IPS DF 6.9 (cell line): ENCODE measurements around the gene PASK.

Source experiments
- DNase-seq: peaks from one replicate; pipeline ENCODE4 v3.0.0-alpha.2; 2013; ENCODE audit warnings: low read depth, low spot score
- H3K27ac ChIP-seq: one replicate; pipeline ENCODE4 v1.5.1; 2013; ENCODE audit warnings: low read length, control low read depth
- H3K27me3 ChIP-seq: 2 replicates; pipeline ENCODE4 v1.6.1; 2013; ENCODE audit warnings: mild to moderate bottlenecking, low read length; ENCODE audit not compliant: control insufficient read depth, insufficient read depth
- H3K36me3 ChIP-seq: 2 replicates; pipeline ENCODE4 v1.6.1; 2013; ENCODE audit warnings: low read length; ENCODE audit not compliant: control insufficient read depth, insufficient read depth
- H3K4me1 ChIP-seq: 2 replicates; pipeline ENCODE4 v1.6.1; 2013; ENCODE audit warnings: low read length; ENCODE audit not compliant: control insufficient read depth, insufficient read depth
- H3K4me3 ChIP-seq: 2 replicates; pipeline ENCODE4 v1.5.1; 2013; ENCODE audit warnings: mild to moderate bottlenecking, low read length
- H3K9me3 ChIP-seq: 2 replicates; pipeline ENCODE4 v1.6.1; 2013; ENCODE audit warnings: low read length, inconsistent platforms; ENCODE audit not compliant: control insufficient read depth, insufficient read depth
- WGBS: extraction: QIAGEN DNeasy Blood & Tissue Kit; methylation state at CpG from one replicate; pipeline ENCODE4 v1.1.7; 2013; ENCODE audit warnings: mixed read lengths, missing lambda C conversion rate; ENCODE audit not compliant: insufficient read length, insufficient coverage; 5-methylcytosine and 5-hydroxymethylcytosine counted together

The PASK gene

GRCh38 chr2:241091734-241092445, 57.4 kb downstream of the PASK start:
- H3K4me3 ChIP-seq: no peak overlapping the region
- H3K36me3 ChIP-seq: peaks cover 21% of the 10 kb centered on the region
- H3K27ac ChIP-seq: no peak overlapping the region
- H3K9me3 ChIP-seq: no peaks in the 10 kb centered on the region
- H3K4me1 ChIP-seq: peaks cover 3% of the 10 kb centered on the region
- no peaks in the 10 kb centered on the region for H3K27me3 ChIP-seq
- DNase-seq: no peak
- no CpG with 5 or more reads among the region's 22 CpGs for WGBS

- no peaks in the 10 kb centered on the region for H3K27me3 ChIP-seq
- H3K36me3 ChIP-seq: peaks cover 21% of the 10 kb centered on the region
Observed at GRCh38 chr2:241091201-241091600, 58.1 kb downstream of the PASK start.

GRCh38 chr2:241088791-241089732, 60.2 kb downstream of the PASK start:
- no peak for DNase-seq
- Histone ChIP-seq H3K4me1 (no peaks in the 10 kb centered on the region), H3K9me3 (no peaks in the 10 kb centered on the region), H3K4me3 (no peak overlapping the region), H3K27me3 (no peaks in the 10 kb centered on the region), H3K36me3 (peaks cover 19% of the 10 kb centered on the region), H3K27ac (no peak overlapping the region)
- WGBS: no CpG with 5 or more reads among the region's 20 CpGs

More at GRCh38 chr2:241091201-241091600, 58.1 kb downstream of the PASK start:
- peaks cover 3% of the 10 kb centered on the region for H3K4me1 ChIP-seq
- DNase-seq: no peak
- no peak overlapping the region for H3K4me3 ChIP-seq
- WGBS: no CpG with 5 or more reads among the region's 10 CpGs
- no peak overlapping the region for H3K27ac ChIP-seq
- no peaks in the 10 kb centered on the region for H3K9me3 ChIP-seq

GRCh38 chr2:241088376-241088775, 60.9 kb downstream of the PASK start:
- WGBS: no CpG with 5 or more reads among the region's 8 CpGs
- H3K9me3 ChIP-seq: no peaks in the 10 kb centered on the region
- no peak overlapping the region for H3K27ac ChIP-seq
- H3K4me1 ChIP-seq: no peaks in the 10 kb centered on the region
- peaks cover 19% of the 10 kb centered on the region for H3K36me3 ChIP-seq
- H3K4me3 ChIP-seq: no peak overlapping the region
- H3K27me3 ChIP-seq: no peaks in the 10 kb centered on the region
- no peak for DNase-seq

GRCh38 chr2:241087420-241088268, 61.6 kb downstream of the PASK start:
- no CpG with 5 or more reads among the region's 29 CpGs for WGBS
- Histone ChIP-seq H3K27ac (no peak overlapping the region), H3K36me3 (peaks cover 17% of the 10 kb centered on the region), H3K4me3 (no peak overlapping the region), H3K9me3 (no peaks in the 10 kb centered on the region), H3K27me3 (no peaks in the 10 kb centered on the region), H3K4me1 (no peaks in the 10 kb centered on the region)
- no peak for DNase-seq

GRCh38 chr2:241084856-241085444, 64.3 kb downstream of the PASK start:
- no CpG with 5 or more reads among the region's 4 CpGs for WGBS
- H3K9me3 ChIP-seq: no peaks in the 10 kb centered on the region
- no peaks in the 10 kb centered on the region for H3K27me3 ChIP-seq
- H3K4me3 ChIP-seq: no peak overlapping the region
- H3K36me3 ChIP-seq: peaks cover 13% of the 10 kb centered on the region
- no peak overlapping the region for H3K27ac ChIP-seq
- H3K4me1 ChIP-seq: no peaks in the 10 kb centered on the region
- no peak for DNase-seq

GRCh38 chr2:241083091-241083415, 66.2 kb downstream of the PASK start:
- H3K36me3 ChIP-seq: peaks cover 7% of the 10 kb centered on the region
- no peaks in the 10 kb centered on the region for H3K9me3 ChIP-seq
- WGBS: no CpG with 5 or more reads among the region's 5 CpGs
- no peaks in the 10 kb centered on the region for H3K27me3 ChIP-seq
- H3K27ac ChIP-seq: no peak overlapping the region
- DNase-seq: no peak
- no peaks in the 10 kb centered on the region for H3K4me1 ChIP-seq
- H3K4me3 ChIP-seq: no peak overlapping the region

- H3K4me3 ChIP-seq: no peak overlapping the region
- no peaks in the 10 kb centered on the region for H3K9me3 ChIP-seq
- H3K27ac ChIP-seq: no peak overlapping the region
- no CpG with 5 or more reads among the region's 14 CpGs for WGBS
- DNase-seq: no peak
- no peaks in the 10 kb centered on the region for H3K27me3 ChIP-seq
- peaks cover 3% of the 10 kb centered on the region for H3K36me3 ChIP-seq
- H3K4me1 ChIP-seq: no peaks in the 10 kb centered on the region
Observed at GRCh38 chr2:241082341-241083090, 66.8 kb downstream of the PASK start.

GRCh38 chr2:241081643-241082340, 67.5 kb downstream of the PASK start:
- no peaks in the 10 kb centered on the region for H3K9me3 ChIP-seq
- no peak overlapping the region for H3K4me3 ChIP-seq
- no peaks in the 10 kb centered on the region; the same call in 1 of the 2 replicates for H3K36me3 ChIP-seq
- H3K4me1 ChIP-seq: no peaks in the 10 kb centered on the region
- DNase-seq: no peak
- no CpG with 5 or more reads among the region's 28 CpGs for WGBS
- H3K27ac ChIP-seq: no peak overlapping the region
- no peaks in the 10 kb centered on the region for H3K27me3 ChIP-seq
